OCI-LY3 (cell line): ENCODE data around the gene CAPZB.
A peak's percentile ranks its signal among the peaks of the same experiment; 100 is the strongest.

ENCODE experiments used
- H2AFZ ChIP-seq: fragments of 200-600, 300-600 bp; shearing (Covaris generic); 2 replicates; pipeline ENCODE4 v1.6.0; 2014; ENCODE audit warnings: antibody characterized with exemption, low read depth, low read length
- H3K27ac ChIP-seq: fragments of 200-600, 300-600 bp; sonication (generic); 2 replicates; pipeline ENCODE4 v1.5.1; 2014; ENCODE audit warnings: mild to moderate bottlenecking, low read length, moderate library complexity, mixed read lengths
- H3K27me3 ChIP-seq: fragments of 200-600, 300-600 bp; sonication (generic); 2 replicates; pipeline ENCODE4 v1.6.1; 2014; ENCODE audit warnings: low read depth, low read length, mixed read lengths
- H3K36me3 ChIP-seq: fragments of 200-600, 300-600 bp; sonication (generic); replicated peaks from 2 replicates; pipeline ENCODE3; 2014; ENCODE audit warnings: low read depth, low read length, mixed read lengths
- H3K4me1 ChIP-seq: fragments of 300-600, 200-600 bp; sonication (generic); 2 replicates; pipeline ENCODE4 v1.6.1; 2014; ENCODE audit warnings: low read length, mixed read lengths
- H3K4me2 ChIP-seq: fragments of 200-600, 300-600 bp; sonication (generic); 2 replicates; pipeline ENCODE4 v1.6.1; 2014; ENCODE audit warnings: low read length, mixed read lengths
- H3K4me3 ChIP-seq: fragments of 300-600, 200-600 bp; sonication (generic); 2 replicates; pipeline ENCODE4 v1.5.1; 2014; ENCODE audit warnings: antibody characterized with exemption, mild to moderate bottlenecking, low read length, moderate library complexity
- H3K79me2 ChIP-seq: fragments of 300-600, 200-600 bp; shearing (Covaris generic); 2 replicates; pipeline ENCODE4 v1.6.1; 2014; ENCODE audit warnings: mild to moderate bottlenecking, low read length, mixed read lengths
- H3K9ac ChIP-seq: fragments of 300-600, 200-600 bp; shearing (Covaris generic); 2 replicates; pipeline ENCODE4 v1.6.0; 2014; ENCODE audit warnings: mild to moderate bottlenecking, low read length, moderate library complexity
- H3K9me3 ChIP-seq: fragments of 200-600, 300-600 bp; shearing (Covaris generic); 2 replicates; pipeline ENCODE4 v1.6.1; 2014; ENCODE audit warnings: low read length, mixed read lengths; ENCODE audit not compliant: insufficient read depth
- H4K20me1 ChIP-seq: fragments of 200-600, 300-600 bp; sonication (generic); 2 replicates; pipeline ENCODE4 v1.6.1; 2016; ENCODE audit warnings: low read length, mixed read lengths; ENCODE audit not compliant: insufficient read depth
- EZH2phosphoT487 ChIP-seq: fragments of 200-600 bp; shearing (Covaris generic); IDR thresholded peaks from 2 replicates; pipeline ENCODE4 v1.6.1; 2018; ENCODE audit warnings: antibody characterized with exemption, mixed run types, low read depth
- TF ChIP-seq, protein P1 (sequence below): fragments of 200-600, 300-600 bp; sonication (generic); IDR thresholded peaks from 2 replicates; pipeline ENCODE4 v1.5.1; 2014; ENCODE audit warnings: antibody characterized with exemption, low read length, low read depth

CAPZB gene

DNA sequence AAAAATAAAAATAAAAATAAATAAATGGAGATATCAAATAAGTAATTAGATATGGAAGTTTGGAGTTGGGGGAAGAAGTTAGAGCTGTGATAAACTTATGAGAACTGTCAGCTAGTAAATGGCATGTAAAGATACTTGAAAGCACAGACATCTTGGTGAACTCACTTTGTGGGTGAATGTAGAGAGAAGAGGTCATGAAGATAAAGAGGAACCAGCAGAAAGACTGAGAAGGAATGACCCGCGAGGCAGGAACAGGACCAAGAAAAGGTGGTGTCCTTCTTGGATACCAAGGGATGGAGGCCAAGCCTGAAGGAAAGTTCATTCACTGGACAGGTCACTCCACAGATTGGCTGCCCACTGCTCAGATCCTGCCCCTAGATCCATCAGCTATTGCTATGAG lies 4.7 kb upstream of the CAPZB start:
- peaks cover 12% of the 10 kb centered on the region for H3K79me2 ChIP-seq
- H3K27me3 ChIP-seq, result no peaks in the 10 kb centered on the region
- H3K27ac ChIP-seq, result no peak overlapping the region
- H3K9me3 ChIP-seq, result no peaks in the 10 kb centered on the region
- no peak overlapping the region for H3K4me2 ChIP-seq
- no peak overlapping the region for H3K9ac ChIP-seq
- H3K36me3 ChIP-seq, result no peaks in the 10 kb centered on the region
- H4K20me1 ChIP-seq, result no peaks in the 10 kb centered on the region
- no peak overlapping the region for H3K4me3 ChIP-seq
- H3K4me1 ChIP-seq, result peaks cover 6% of the 10 kb centered on the region
- no peak overlapping the region for H2AFZ ChIP-seq
- no peak for TF ChIP-seq EZH2phosphoT487

- Histone ChIP-seq H3K4me3 (no peak overlapping the region), H3K27me3 (no peaks in the 10 kb centered on the region), H3K9ac (no peak overlapping the region), H4K20me1 (peaks cover 17% of the 10 kb centered on the region), H3K79me2 (peaks cover 31% of the 10 kb centered on the region), H3K9me3 (no peaks in the 10 kb centered on the region), H3K36me3 (peaks cover 5% of the 10 kb centered on the region), H2AFZ (no peak overlapping the region), H3K4me2 (no peak overlapping the region), H3K4me1 (peaks cover 19% of the 10 kb centered on the region), H3K27ac (no peak overlapping the region)
- TF ChIP-seq, protein P1, sequence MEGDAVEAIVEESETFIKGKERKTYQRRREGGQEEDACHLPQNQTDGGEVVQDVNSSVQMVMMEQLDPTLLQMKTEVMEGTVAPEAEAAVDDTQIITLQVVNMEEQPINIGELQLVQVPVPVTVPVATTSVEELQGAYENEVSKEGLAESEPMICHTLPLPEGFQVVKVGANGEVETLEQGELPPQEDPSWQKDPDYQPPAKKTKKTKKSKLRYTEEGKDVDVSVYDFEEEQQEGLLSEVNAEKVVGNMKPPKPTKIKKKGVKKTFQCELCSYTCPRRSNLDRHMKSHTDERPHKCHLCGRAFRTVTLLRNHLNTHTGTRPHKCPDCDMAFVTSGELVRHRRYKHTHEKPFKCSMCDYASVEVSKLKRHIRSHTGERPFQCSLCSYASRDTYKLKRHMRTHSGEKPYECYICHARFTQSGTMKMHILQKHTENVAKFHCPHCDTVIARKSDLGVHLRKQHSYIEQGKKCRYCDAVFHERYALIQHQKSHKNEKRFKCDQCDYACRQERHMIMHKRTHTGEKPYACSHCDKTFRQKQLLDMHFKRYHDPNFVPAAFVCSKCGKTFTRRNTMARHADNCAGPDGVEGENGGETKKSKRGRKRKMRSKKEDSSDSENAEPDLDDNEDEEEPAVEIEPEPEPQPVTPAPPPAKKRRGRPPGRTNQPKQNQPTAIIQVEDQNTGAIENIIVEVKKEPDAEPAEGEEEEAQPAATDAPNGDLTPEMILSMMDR, result no peak
- no peak for TF ChIP-seq EZH2phosphoT487
Observed at GRCh38 chr1:19488136-19488535, 2.8 kb upstream of the CAPZB start.

GRCh38 chr1:19484798-19485361 lies 459 bp downstream of the CAPZB start:
- H3K79me2 ChIP-seq, result peaks cover 63% of the 10 kb centered on the region
- H3K9me3 ChIP-seq, result no peaks in the 10 kb centered on the region
- H3K27ac ChIP-seq, result peak overlapping the region; percentile 62

GRCh38 chr1:19484338-19484797 lies 971 bp downstream of the CAPZB start:
- Histone ChIP-seq H4K20me1 (peaks cover 55% of the 10 kb centered on the region), H3K79me2 (peaks cover 68% of the 10 kb centered on the region), H3K9me3 (no peaks in the 10 kb centered on the region), H3K4me1 (peaks cover 21% of the 10 kb centered on the region), H3K9ac (peak overlapping the region; percentile 92), H3K36me3 (peaks cover 11% of the 10 kb centered on the region), H3K4me2 (peak overlapping the region; percentile 96), H2AFZ (no peak overlapping the region), H3K27ac (peak overlapping the region; percentile 62; the same call in 1 of the 2 replicates), H3K4me3 (peak overlapping the region; percentile 96), H3K27me3 (no peaks in the 10 kb centered on the region)
- TF ChIP-seq, protein P1, result no peak
- TF ChIP-seq EZH2phosphoT487, result no peak

More at GRCh38 chr1:19484798-19485361, 459 bp downstream of the CAPZB start:
- Histone ChIP-seq H2AFZ (no peak overlapping the region), H3K9ac (peak overlapping the region; percentile 92), H3K36me3 (peaks cover 11% of the 10 kb centered on the region), H3K4me3 (peak overlapping the region; percentile 96), H3K27me3 (no peaks in the 10 kb centered on the region), H3K4me2 (peak overlapping the region; percentile 96), H4K20me1 (peaks cover 49% of the 10 kb centered on the region), H3K4me1 (peaks cover 21% of the 10 kb centered on the region)
- TF ChIP-seq, protein P1, result no peak
- no peak for TF ChIP-seq EZH2phosphoT487
